Activated gamma-delta T cell treated with Interleukin-2 at 50 U/mL for 16 hours (primary cell): Measurements from ENCODE around the gene PSMB10.
"Not testable (repeated sequence)": the region's sequence is repeated elsewhere in the genome, so short reads cannot be mapped to it uniquely, and the experiment has no call there.

ENCODE experiments used
- DNase-seq: peaks from one replicate; pipeline ENCODE4 v3.0.0-alpha.2; 2020

The PSMB10 gene

DNA sequence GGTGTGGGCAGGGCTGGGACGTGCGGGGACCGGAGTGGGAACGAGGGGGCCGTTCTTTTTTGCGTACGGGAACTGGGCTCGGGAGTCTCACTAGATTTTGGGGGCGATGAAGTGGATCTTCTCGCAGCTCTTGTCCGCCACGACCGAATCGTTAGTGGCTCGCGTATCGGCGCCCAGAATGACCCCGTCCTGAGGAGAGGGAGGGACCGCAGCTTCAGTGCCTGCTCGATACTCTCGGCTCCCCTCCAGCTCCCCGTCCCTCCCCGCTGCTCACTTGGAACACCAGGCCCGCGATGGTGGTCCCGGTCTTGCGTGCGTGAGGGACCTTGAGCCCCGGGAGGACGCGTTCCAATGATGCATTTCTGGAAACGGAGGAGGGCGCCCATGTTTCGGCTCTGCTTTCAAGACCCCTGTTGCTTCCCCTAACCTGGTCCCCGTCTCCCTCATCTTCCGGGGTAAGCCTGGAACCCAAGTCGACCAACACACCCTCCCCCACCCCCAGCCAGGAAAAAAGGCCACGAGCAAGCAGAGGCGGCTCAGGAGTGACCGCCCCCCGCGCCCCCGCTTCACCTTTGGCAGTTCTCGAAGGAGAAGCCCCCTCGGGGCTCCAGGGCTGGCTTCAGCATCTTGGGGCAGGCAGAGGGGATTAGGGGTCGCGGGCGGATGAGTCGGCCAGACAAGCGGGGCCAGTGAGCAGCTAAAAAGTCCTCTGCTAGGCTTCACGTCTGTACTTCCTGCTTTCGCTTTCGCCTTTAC, at the start of gene PSMB10:
Gene PSMB10 (minus strand): TSS at position 727 of the 756 bp plus-strand sequence. CDS start 101 bp downstream, at position 626.
- DNase-seq, result peak; percentile 16

DNA sequence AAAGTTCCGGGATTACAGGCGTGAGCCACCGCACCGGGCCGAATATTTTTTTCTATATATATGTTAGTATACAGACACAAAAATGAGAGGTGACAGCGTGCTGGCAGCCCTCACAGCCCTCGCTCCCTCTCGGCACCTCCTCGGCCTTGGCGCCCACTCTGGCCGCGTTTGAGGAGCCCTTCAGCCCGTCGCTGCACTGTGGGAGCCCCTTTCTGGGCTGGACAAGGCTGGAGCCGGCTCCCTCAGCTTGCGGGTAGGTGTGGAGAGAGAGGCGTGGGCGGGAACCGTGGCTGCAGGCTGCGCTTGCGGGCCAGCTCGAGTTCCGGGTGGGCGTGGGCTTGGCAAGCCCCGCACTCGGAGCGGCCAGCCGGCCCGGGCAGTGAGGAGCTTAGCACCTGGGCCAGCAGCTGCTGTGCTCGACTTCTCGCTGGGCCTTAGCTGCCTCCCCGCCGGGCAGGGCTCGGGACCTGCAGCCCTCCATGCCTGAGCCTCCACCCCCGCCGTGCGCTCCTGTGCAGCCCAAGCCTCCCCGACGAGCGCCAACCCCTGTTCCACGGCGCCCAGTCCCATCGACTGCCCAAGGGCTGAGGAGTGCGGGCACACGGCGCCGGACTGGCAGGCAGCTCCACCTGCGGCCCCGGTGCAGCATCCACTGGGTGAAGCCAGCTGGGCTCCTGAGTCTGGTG, 45.5 kb upstream of the PSMB10 start:
- no peak for DNase-seq

DNA sequence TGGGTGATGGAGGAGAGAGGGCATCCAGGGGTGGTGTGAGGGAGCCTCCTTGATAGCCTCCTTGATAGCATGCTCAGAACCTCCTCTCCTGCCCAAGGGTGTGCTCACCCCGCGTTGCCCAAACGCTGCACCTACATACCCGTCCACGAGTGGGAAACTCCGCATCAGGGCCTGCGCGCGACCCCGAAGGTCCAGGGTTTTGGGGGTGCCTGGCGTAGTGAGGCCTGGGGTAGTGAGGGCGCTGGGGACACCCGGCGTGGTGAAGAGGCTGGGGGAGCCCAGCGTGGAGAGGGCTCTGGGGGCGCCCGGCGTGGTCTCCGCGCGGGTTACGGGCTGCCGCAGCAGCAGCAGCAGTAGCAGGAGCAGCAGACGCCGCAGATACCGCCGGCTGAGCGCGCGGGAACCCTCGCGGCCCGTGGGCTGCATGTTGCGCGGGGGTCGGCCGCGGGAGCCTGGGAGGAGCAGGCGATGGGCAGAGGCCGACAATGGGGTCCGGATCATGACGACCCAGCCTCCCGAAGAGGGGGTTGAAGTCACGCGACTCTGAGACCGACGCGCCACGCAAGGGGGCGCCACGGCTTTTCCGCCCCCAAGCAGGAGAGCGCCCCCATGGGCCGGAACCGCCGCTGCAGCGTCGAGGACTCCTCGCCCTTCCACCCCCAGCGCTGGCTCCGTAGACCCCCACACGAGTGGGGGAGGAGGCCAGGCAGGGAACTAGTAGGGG, 43.5 kb upstream of the PSMB10 start, which contains the start of gene DPEP3:
Gene DPEP3 (minus strand): TSS at position 545 of the 724 bp plus-strand sequence. CDS start 119 bp downstream, at position 426.
- DNase-seq, result no peak

DNA sequence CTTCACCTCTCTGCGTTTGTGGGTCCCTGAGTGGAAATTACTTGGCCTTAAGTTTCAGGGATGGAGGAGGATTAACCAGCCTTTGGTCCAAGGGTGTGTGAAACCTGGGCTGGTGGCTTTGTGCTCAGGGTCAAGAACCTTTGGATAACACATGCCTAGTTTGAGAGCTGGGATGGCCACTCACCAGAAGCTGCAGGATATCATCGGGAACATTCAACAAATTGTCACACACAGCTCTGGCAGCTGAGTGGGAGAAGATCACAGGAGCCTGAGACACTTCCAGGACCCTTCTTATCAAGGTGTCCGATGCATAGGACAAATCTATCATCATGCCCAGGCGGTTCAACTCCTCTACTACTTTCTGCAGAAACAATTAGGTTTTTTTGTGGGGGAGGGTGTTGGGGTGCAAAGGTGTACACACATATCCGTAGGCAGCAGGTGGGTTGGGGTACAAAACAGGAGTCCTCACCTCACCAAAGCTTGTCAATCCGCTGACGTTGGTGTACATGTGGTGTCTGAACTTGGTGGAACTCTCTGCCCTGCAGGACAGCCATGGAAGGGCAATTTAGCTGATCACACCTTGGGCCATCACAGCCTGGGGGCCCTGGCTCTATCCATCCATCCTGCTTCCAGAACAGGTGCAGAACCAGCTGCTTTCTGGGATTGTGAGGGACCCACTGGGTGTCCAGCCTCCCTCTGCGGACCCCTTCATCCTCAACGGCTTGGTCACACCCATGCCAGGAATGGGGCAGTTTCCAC, 41.0 kb upstream of the PSMB10 start:
- DNase-seq, result no peak

DNA sequence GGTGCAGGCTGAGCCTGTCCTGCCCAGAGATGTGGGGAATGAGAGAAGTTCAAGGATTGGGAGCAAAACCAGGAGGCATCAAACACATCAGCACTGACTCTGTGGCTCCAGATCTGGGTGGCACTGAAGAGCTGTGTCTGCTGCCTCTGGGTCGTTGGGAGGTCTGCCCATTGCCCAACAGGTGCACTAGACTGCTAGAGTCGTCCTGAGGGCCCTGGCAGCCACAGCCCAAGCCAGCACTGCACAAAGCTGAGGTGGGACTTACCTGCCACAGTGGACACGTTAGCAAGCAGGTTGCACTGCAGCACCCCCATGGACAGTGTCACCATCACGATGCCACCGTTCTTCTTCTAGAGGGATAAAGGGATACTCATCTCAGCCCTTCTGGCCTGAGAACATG, 40.4 kb upstream of the PSMB10 start:
- no peak for DNase-seq

DNA sequence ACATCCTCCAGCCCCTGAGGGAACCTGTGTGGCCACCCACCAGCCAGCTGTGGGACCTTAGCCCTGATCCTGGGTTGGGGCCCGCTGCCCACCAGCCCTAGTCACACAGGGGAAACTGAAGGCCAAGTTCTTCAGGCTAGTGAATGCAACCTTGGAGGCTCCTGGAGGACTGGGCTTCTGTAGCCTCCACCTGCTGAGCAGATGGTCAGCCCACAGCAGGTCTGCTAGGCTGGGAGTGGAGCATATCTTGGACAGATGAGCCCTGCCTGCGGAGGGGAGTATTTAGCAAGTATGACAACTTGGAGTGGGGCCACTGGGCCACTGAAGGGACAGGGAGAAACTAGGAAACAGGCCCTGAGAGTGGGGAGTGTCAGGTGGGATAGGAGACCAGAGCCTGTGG, 39.6 kb upstream of the PSMB10 start:
- no peak for DNase-seq

DNA sequence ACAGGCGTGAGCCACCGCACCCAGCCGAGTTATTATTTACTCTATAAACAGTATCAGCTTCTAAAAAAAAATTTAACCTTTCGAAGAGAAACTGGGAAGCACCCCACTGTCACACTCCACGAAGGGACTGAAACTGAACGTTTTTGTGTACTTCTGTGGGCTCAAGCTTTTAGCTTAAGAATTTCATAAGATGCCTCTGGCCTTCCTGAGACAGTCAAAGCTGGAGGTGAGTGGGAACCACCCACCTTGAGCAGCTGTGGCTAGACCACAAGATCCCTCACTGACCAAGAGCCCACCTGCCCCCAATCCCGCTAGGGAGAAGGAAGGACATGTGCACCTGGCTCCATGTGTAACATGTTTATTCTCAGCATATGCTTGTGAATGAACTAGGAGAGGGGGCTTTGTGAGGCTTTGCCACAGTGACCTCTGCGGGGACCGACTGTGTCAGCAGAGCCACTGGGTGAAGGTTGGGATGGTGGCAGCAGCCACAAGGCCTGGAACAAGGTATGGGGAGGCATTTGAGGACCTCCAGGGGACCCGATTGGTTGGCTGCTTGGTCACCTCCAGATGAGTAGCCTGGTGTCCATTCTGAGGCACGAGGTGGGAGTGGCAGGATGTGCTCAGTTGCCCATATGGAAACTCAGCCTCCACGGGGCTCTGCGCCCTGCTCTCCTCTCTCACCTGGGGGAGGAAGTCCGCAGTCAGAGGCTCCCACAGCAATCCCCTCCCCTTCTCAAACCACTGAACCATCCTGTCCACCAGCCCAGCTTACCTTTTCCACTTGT, 38.9 kb upstream of the PSMB10 start:
- DNase-seq, result no peak

DNA sequence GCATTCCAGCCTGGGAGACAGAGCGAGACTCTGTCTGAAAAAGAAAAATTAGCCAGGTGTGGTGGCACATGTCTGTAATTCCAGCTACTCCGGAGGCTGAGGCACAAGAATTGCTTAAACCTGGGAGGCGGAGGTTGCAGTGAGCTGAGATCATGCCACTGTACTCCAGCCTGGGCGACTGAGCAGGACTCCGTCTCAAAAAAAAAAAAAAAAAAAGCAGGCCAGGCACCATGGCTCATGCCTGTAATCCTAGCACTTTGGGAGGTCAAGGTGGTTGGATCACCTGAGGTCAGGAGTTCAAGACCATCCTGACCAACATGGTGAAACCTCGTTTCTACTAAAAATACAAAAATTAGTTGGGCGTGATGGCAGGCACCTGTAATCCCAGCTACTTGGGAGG, 35.6 kb upstream of the PSMB10 start:
- DNase-seq, result not testable (repeated sequence)

DNA sequence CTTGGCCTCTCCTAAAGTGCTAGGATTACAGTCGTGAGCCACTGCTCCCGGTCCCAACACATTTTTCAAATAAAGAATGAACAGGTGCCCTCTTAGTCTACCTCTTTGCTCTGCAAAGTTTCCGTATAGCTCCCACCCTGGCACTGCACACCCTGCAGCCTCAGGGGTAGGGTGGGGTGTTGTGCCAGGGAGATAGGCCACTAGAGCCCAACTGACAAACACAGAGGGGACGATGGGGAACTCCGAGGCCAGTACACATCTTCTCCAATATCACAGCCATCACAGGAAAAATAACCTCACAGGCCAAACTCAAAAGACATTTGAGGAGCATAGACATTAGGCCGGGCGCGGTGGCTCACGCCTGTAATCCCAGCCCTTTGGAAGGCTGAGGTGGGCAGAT, 34.5 kb upstream of the PSMB10 start:
- DNase-seq, result no peak

DNA sequence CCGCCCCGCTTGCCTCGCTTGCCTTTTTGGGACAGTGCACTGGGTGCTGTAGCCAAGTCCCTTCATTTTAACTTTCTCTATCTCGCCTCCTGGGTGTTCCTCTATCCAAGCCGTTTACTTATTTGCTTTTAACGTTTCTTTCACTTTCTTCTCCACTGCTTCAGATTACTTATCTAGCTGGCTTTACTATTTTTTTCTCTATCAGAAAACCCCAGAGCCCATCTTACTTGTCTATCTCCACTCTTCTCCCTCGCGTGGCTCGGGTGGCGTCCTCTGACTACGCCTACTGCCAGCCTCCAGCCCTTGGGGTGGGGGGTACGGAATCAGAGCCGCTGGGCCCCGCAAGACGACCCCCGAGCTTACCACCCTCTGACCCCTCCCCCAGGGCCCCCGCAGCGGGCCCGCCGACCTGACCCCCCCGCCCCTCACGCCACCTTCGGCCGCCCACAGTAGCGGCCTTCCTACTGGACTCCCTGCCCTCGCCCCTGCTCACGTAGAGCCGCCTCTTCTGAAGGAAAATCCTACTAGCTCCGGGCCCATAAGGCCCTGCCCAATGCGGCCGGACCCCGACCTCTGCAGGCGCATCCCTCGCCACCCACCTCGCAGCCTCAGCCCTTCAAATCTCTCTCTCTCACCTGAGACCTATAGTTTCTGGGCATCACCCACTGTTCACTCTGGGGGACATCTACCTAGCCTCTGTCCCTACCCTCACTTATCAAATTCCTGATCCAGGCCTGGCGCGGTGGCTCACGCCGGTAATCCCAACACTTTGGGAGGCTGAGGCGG, 32.8 kb upstream of the PSMB10 start:
- no peak for DNase-seq

DNA sequence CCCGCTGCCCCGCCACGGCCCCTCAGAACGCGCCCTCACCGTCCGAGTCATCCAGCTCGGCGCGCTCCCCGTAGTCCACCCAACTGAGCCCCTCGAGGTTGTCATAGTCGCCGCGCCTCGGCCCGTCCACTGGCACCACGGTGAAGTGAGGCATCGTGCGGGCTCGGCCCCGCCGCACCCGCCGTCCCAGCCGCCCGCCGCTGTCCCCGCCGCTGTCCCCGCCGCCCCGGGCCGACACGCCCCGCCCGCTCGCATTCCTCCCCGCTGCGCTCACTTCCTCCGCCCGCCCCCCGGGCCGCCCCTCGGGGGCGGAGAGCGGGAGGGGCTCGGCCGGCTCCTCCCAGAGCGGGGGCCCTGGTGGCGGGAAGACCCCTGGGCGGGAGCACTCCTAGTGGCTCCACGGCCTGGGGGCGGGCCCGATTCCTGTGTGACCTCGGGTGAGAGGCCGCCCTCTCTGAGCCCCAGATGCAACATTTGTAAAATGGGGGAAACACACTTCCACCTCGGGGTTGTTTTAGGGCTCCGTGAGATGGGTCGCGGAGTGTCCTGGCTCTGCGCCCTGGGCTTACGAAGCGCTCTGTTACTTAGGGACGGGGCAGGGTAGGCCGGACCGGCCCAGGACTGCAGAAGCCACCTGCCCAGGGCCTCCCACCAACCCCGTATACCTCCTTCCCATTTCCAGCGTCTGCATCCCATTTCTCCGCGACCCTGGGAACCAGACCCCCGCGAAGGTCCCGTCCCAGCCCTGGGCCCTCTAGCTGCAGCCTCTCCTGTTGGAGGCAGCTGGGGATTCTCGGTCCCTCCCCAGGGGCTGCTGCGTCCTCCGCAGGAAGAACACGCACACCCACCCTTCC, 32.0 kb upstream of the PSMB10 start, which contains the start of gene SLC12A4:
Gene SLC12A4 (minus strand): TSS at position 238 of the 854 bp plus-strand sequence. CDS start 84 bp downstream, at position 154.
- DNase-seq, result peak; percentile 79

DNA sequence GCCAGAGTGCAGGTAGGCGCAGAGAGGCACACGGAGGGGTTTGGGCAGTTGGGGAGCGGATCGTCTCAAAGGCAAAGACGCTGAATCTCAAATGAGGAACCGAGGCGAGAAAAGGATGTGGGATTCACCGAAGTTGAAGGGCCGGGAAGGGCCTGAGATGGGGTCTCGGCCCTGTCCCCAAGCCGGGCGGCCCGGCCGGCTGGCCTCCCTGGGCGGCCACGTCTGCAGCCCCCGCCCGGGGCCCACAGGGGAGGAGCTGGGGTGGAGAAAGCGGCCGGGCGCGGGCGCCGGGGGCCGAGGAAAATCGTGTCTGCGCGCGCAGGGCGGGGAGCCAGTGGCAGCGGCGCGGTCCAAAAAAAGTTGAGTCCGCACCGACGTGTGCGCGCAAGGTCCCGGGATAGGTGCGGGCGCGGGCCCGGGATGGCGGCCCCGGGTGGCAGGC, 31.3 kb upstream of the PSMB10 start:
- no peak for DNase-seq

DNA sequence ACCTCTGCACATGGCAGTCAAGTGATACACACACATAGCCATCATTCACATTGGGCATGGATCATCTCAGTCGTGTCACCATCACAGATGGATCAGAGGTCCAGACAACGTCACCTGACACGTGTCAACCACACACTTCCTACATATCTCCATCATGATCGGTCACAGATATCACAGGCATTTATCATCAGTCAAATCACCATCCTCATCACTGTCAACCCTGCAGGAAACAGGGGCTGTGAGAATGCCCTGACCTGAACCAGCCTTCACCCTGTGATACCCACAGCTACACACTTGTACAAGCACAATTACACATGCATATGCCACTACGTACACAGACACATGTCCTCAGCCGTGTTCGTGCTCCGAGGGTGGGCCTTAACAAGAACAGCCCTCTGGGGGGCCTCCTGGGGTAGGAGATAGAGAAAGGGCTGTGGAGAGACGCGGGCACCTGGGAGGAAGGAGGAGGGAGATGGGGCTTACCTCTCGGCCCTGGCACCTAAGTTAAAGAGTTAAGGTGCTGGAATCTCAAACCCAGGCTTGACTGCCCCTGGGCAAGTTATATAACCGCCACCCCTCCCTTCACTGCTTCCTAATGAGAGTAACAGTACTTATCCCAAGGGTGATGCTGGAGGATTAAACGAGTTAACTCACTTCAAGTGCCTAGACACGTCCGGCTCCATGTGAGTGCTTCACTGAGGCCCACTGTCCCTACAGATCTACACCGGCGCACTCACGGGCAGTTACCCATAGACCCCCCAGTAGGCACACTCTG, 30.7 kb upstream of the PSMB10 start:
- DNase-seq, result no peak

DNA sequence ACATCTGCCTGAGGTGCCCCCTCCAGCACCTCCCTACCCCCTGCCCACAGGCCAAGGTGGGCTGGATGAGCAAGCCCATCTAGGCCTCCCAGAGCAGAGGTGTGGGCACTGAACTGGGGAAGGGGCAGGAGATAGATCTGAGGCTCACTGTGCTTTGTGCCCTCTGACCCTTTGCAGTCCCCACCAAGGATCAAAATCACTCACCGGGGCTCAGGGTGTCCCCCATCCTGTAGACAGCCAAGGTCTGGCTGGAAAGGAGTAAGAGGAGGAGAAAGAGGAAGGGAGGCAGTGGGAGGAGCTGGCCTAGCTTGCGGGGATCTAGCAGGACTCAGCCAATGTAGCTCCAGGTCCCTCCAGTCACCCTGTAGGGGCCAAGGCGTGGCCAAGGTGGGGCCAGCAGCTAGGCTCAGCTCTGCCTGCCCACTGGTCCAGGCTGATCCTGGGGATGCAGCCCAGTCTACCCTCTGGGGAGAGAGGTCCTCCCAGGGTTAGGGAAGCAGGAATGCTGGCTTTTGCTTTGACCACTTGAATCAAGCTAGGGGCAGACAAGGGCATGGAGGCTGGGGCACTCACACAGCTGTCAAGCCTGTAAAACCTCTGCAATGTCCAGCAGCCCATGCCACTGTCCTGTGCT, 30.0 kb upstream of the PSMB10 start:
- DNase-seq, result no peak

DNA sequence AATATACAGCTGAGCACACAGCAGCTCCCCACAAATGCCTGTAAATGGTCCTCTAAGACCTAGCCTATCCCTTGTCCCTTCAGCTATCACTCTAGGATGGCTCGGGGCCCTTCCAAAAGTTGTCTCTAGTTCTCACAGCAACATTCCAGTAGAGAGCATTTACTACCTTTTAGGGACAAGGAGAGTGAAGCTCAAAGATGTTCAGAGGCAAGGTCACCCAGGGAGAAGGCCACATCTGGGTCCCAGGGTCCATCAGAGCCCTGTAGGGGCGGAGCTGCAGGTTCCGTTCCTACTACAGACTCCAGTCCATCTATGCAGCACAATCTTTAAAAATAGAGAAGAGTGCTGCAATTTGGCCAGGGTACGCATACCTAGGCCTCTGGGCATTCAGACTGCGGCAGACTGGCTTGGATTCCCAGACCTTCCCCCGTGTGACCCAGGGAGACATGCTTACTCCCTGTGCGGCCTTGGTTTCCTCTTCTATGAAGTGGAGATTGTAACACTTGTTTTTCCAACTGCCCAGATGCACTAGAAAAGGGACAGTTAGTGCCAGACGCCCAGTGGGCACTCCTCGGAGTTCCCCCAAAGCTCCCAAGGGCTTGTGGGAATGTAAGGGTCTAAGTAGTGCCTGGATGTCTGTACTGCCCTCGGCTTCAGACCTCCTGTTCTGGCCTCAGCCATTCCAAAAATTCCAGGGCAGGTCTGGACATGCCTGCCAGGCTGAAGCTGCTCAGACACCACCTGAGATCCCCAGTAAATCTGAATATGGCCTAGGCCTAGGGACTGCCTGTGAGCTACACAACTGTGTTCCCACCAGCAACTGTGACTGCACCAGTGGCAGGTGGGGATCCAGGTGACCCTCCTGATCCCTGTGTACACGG, 29.3 kb upstream of the PSMB10 start:
- DNase-seq, result no peak

DNA sequence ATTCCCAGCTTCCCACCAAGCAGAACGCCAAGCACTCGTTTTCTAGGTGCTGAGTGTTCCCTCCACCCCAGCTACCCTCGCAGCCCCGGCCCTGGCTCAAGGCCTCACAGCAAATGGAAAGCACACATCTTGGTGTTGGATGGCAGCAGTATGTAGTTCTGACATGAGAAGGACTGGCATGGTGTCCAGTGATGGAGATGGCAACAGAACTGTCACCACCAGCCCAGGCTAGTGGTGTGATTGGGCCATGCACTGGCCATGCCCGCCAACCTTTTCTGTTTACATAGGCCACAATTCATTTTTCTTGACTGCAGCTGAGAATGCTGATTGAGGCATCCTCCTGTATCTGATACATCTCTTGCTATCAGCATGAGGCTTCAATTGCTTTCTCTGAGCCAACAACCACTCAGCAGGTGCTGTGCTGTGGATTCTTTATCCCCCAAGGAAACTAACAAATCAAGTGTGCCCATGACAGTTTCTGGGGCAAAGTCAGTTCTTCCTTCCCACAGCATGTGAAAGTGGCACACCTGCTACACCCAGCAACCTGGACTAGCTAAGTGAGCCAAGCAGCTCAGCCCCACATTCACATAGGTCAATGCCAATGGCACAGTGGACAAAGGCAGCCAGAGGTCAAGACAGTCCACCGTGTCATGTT, 28.0 kb upstream of the PSMB10 start:
- DNase-seq, result no peak
